Measurements from ENCODE around the gene VGLL4. TPM values are rescaled to one million over a fixed set of nuclear protein-coding genes. Genes with fewer than 3 reads are reported as not detected.

VGLL4 gene
- polyA plus RNA-seq, 1 donor (not counting 4 experiments of a cell fraction or from before 2014, with no cell fraction given), result 32.6 TPM

DNA sequence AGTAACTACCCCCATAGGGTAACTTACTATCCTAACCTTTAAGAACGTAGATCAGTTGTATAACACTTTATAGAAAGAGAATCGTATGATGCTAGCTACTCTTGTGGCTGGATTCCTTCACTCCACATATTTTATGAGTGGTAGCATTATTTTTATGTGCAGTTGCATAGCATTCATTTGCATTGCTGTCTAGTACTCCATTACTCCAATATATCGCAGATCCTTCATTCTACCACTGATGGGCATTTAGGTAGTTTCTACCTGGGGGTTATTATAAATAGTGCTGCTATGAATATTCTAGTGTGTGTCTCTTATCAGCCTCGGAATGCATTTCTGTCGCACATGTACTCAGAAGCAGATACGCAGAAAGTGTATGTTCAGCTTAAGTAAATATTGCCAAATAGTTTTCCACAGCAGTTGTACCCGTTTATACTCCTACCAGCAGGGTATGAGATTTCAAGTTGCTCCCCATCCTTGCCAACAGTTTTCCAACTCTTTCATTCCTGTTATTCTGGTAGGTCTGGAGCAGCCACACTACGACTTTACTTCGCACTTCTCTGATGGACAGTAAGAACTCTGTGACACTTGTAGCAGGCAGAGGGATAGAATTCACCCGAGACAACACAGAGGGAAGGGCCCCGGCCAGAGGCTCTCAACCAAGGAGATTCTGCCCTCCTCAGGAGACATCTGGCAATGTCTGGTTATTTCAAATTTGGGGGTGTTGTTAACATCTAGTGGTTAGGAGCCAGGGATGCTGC, 9.8 kb upstream of the VGLL4 start:
- DNase-seq (ENCODE audit: low read depth, low spot score) (no peak), FAIRE-seq (no peak)
- Histone ChIP-seq H2AFZ (ENCODE audit: control insufficient read depth, low read length) (no peak overlapping the region), H3K79me2 (ENCODE audit: control insufficient read depth, insufficient read depth, low read length) (peaks cover 72% of the 10 kb centered on the region), H3K4me3 (ENCODE audit: control insufficient read depth in 2 of 3, extremely low read depth in 1 of 3, insufficient read depth in 2 of 3, low read depth in 1 of 3, low read length in 3 of 3) (no peak overlapping the region), H3K4me1 (ENCODE audit: control insufficient read depth, extremely low read depth, insufficient read depth, low read length) (no peaks in the 10 kb centered on the region), H3K36me3 (ENCODE audit: control insufficient read depth in 2 of 2, extremely low read depth in 1 of 2, insufficient read depth in 2 of 2, low read length in 2 of 2) (no peaks in the 10 kb centered on the region), H3K27me3 (ENCODE audit: control insufficient read depth, extremely low read depth, insufficient read depth, low read length) (no peaks in the 10 kb centered on the region), H3K4me2 (ENCODE audit: control insufficient read depth, extremely low read depth, insufficient read depth, low read depth, low read length) (no peak overlapping the region), H3K9me3 (ENCODE audit: control insufficient read depth, low read depth, low read length) (no peaks in the 10 kb centered on the region), H3K27ac (ENCODE audit: control insufficient read depth, insufficient read depth, low read length) (no peak overlapping the region), H4K20me1 (ENCODE audit: control insufficient read depth, extremely low read depth, insufficient read depth, low read length) (peaks cover 7% of the 10 kb centered on the region), H3K9me1 (ENCODE audit: control insufficient read depth, extremely low read depth, insufficient read depth, low read length) (peaks cover 2% of the 10 kb centered on the region), H3K9ac (ENCODE audit: control insufficient read depth, extremely low read depth, insufficient read depth, low read length) (no peak overlapping the region)
- dilution Hi-C loops (cut with MboI; ENCODE audit: extremely low pct_ligation_motif_present, low sequenced_read_pairs), result no loop called here
- TF ChIP-seq, protein P1, sequence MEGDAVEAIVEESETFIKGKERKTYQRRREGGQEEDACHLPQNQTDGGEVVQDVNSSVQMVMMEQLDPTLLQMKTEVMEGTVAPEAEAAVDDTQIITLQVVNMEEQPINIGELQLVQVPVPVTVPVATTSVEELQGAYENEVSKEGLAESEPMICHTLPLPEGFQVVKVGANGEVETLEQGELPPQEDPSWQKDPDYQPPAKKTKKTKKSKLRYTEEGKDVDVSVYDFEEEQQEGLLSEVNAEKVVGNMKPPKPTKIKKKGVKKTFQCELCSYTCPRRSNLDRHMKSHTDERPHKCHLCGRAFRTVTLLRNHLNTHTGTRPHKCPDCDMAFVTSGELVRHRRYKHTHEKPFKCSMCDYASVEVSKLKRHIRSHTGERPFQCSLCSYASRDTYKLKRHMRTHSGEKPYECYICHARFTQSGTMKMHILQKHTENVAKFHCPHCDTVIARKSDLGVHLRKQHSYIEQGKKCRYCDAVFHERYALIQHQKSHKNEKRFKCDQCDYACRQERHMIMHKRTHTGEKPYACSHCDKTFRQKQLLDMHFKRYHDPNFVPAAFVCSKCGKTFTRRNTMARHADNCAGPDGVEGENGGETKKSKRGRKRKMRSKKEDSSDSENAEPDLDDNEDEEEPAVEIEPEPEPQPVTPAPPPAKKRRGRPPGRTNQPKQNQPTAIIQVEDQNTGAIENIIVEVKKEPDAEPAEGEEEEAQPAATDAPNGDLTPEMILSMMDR (optimal IDR thresholded peaks at IDR 0.05 in 1 of 3, IDR thresholded peaks at IDR 0.05 in 1 of 3, conservative IDR thresholded peaks at IDR 0.05 in 1 of 3; ENCODE audit: extremely low read depth in 1 of 3, insufficient read depth in 2 of 3, low read length in 3 of 3), result no peak
- no peak for TF ChIP-seq EZH2 (IDR thresholded peaks at IDR 0.05; ENCODE audit: low read length)

DNA sequence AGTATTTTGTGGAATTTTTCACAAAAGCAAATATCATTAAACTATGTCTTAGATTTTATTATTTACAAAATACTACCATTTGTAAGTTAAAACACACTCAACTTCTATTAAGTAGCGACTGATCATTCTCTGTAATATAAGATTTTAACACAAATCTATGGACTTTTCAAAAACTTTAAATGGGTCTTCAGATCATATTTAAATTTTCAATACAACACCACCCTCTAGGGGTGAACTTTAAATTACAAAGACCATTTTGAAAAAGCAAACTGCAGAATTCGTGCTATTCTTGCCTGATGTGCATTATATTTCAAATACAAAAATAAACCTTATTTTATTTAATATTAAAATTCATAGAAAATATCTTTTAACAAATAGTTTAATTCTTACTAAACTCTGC, 8.2 kb upstream of the VGLL4 start:
- Histone ChIP-seq H3K27me3 (ENCODE audit: control insufficient read depth, extremely low read depth, insufficient read depth, low read length) (no peaks in the 10 kb centered on the region), H4K20me1 (ENCODE audit: control insufficient read depth, extremely low read depth, insufficient read depth, low read length) (peaks cover 5% of the 10 kb centered on the region), H3K4me3 (ENCODE audit: control insufficient read depth in 2 of 3, extremely low read depth in 1 of 3, insufficient read depth in 2 of 3, low read depth in 1 of 3, low read length in 3 of 3) (no peak overlapping the region), H2AFZ (ENCODE audit: control insufficient read depth, low read length) (no peak overlapping the region), H3K36me3 (ENCODE audit: control insufficient read depth in 2 of 2, extremely low read depth in 1 of 2, insufficient read depth in 2 of 2, low read length in 2 of 2) (no peaks in the 10 kb centered on the region), H3K27ac (ENCODE audit: control insufficient read depth, insufficient read depth, low read length) (no peak overlapping the region), H3K9me3 (ENCODE audit: control insufficient read depth, low read depth, low read length) (no peaks in the 10 kb centered on the region), H3K79me2 (ENCODE audit: control insufficient read depth, insufficient read depth, low read length) (peaks cover 65% of the 10 kb centered on the region), H3K4me2 (ENCODE audit: control insufficient read depth, extremely low read depth, insufficient read depth, low read depth, low read length) (no peak overlapping the region), H3K9me1 (ENCODE audit: control insufficient read depth, extremely low read depth, insufficient read depth, low read length) (peaks cover under 1% of the 10 kb centered on the region), H3K9ac (ENCODE audit: control insufficient read depth, extremely low read depth, insufficient read depth, low read length) (no peak overlapping the region), H3K4me1 (ENCODE audit: control insufficient read depth, extremely low read depth, insufficient read depth, low read length) (no peaks in the 10 kb centered on the region)
- dilution Hi-C loops (cut with MboI; ENCODE audit: extremely low pct_ligation_motif_present, low sequenced_read_pairs), result no loop called here
- TF ChIP-seq EZH2 (IDR thresholded peaks at IDR 0.05; ENCODE audit: low read length), result no peak
- TF ChIP-seq, protein P1 (optimal IDR thresholded peaks at IDR 0.05 in 1 of 3, IDR thresholded peaks at IDR 0.05 in 1 of 3, conservative IDR thresholded peaks at IDR 0.05 in 1 of 3; ENCODE audit: extremely low read depth in 1 of 3, insufficient read depth in 2 of 3, low read length in 3 of 3), result peak in 1 of 3 experiments; percentile 8
- DNase-seq (ENCODE audit: low read depth, low spot score), result no peak
- FAIRE-seq, result no peak

Measured in keratinocyte (primary cell).